ENCODE measurements around the gene MTRR. TPM values are rescaled to one million over a fixed set of nuclear protein-coding genes. Genes with fewer than 3 reads are reported as not detected.

Gene MTRR
- total RNA-seq, 4 donors from 2014 or later, result 22.0 to 34.5 (median 33.8) TPM

GRCh38 chr5:7930011-7930410 is 61.1 kb downstream of the MTRR start:
- H3K4me3 ChIP-seq, result no peak overlapping the region
- no peak overlapping the region for H3K27ac ChIP-seq (replicated peaks in 1 of 4)
- intact Hi-C loops (cut with DNase I), result no loop called here
- 50% methylated on average over 5 of the region's 5 CpGs for WGBS
- peaks cover 0 to 4% (median 2%) of the 10 kb centered on the region in 4 donors for H3K9me3 ChIP-seq
- H3K36me3 ChIP-seq, result no peaks in the 10 kb centered on the region
- TF ChIP-seq EP300 (IDR thresholded peaks at IDR 0.05) (no peak), CTCF (IDR thresholded peaks at IDR 0.05) (no peak), POLR2AphosphoS5 (IDR thresholded peaks at IDR 0.05) (no peak), POLR2A (IDR thresholded peaks at IDR 0.05; ENCODE audit: low read depth) (no peak)
- H3K4me1 ChIP-seq, result no peaks in the 10 kb centered on the region
- DNase-seq (ENCODE audit: extremely low spot score), result no peak
- peaks cover 0 to 10% (median 0%) of the 10 kb centered on the region in 4 donors for H3K27me3 ChIP-seq

- 70% methylated on average over 2 of the region's 3 CpGs for WGBS
- no peak overlapping the region for H3K27ac ChIP-seq (replicated peaks in 1 of 4)
- no peak overlapping the region for H3K4me3 ChIP-seq
- DNase-seq (ENCODE audit: extremely low spot score), result no peak
- intact Hi-C loops (cut with DNase I), result no loop called here
- H3K4me1 ChIP-seq, result no peaks in the 10 kb centered on the region
- H3K9me3 ChIP-seq, result no peaks in the 10 kb centered on the region
- no peaks in the 10 kb centered on the region for H3K36me3 ChIP-seq
- TF ChIP-seq POLR2AphosphoS5 (IDR thresholded peaks at IDR 0.05), result no peak
- TF ChIP-seq EP300 (IDR thresholded peaks at IDR 0.05), result no peak
- TF ChIP-seq POLR2A (IDR thresholded peaks at IDR 0.05; ENCODE audit: low read depth), result no peak
- no peak for TF ChIP-seq CTCF (IDR thresholded peaks at IDR 0.05)
- no peaks in the 10 kb centered on the region for H3K27me3 ChIP-seq
Observed at GRCh38 chr5:7941692-7942091, 72.7 kb downstream of the MTRR start.

DNA sequence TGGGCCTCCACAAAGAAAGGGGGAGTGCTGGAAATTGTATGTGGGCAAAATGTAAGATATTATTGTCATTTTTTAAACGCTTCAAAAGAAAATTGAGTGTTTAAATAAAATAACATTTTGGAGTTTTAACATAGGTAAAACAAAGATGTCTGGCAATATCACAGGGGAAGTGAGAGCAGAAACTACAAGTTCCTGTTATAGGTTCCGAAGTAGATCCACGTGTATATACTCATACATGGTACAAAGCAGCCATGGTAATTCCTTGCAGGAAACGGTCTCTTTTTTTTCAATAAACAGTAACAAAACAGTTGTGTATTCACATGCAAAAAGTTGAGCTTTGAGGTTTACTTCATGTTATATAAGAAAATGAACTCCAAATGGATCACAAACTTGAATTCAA is 78.4 kb downstream of the MTRR start:
- peaks cover 0 to 4% (median 0%) of the 10 kb centered on the region in 4 donors for H3K27me3 ChIP-seq
- no peak for TF ChIP-seq EP300 (IDR thresholded peaks at IDR 0.05)
- TF ChIP-seq POLR2AphosphoS5 (IDR thresholded peaks at IDR 0.05), result no peak
- no peak for TF ChIP-seq CTCF (IDR thresholded peaks at IDR 0.05)
- no peak for TF ChIP-seq POLR2A (IDR thresholded peaks at IDR 0.05; ENCODE audit: low read depth)
- H3K27ac ChIP-seq (replicated peaks in 1 of 4), result no peak overlapping the region
- H3K36me3 ChIP-seq, result no peaks in the 10 kb centered on the region
- H3K4me3 ChIP-seq, result no peak overlapping the region
- WGBS, result 83% methylated on average over 4 of the region's 4 CpGs
- no peaks in the 10 kb centered on the region for H3K4me1 ChIP-seq
- intact Hi-C loops (cut with DNase I), result no loop called here
- no peaks in the 10 kb centered on the region for H3K9me3 ChIP-seq
- DNase-seq (ENCODE audit: extremely low spot score), result no peak

Other genes starting within 250 kb of the MTRR start
- gene CFAP90, start 18.0 kb upstream of the MTRR start, total RNA-seq, result under 1 TPM in 1 of 4 donors, not detected in 3; 0.17 TPM
- 10 to 100 TPM in 1 of 4 donors, 1 to 10 TPM in 3; 7.4 to 13.3 (median 8.2) TPM for gene FASTKD3, start 117 bp upstream of the MTRR start, total RNA-seq

Measured in esophagus muscularis mucosa (tissue), 4 donors.